H9 (cell line): ENCODE measurements around the gene PTPRN2. TPM values are rescaled to one million over a fixed set of nuclear protein-coding genes. Genes with fewer than 3 reads are reported as not detected.
A peak's percentile ranks its signal among the peaks of the same experiment; 100 is the strongest.

Source experiments
- DNase-seq: peaks from one replicate; pipeline ENCODE4 v3.0.0-alpha.2; 2017
- H2AFZ ChIP-seq: one replicate; pipeline ENCODE4 v1.6.1; 2013; ENCODE audit warnings: mild to moderate bottlenecking, low read length, control low read depth, moderate library complexity
- H2AK5ac ChIP-seq: 2 replicates; pipeline ENCODE4 v1.6.1; 2013; ENCODE audit warnings: low read length, control low read depth, mixed read lengths; ENCODE audit not compliant: insufficient read length
- H2BK120ac ChIP-seq: one replicate; pipeline ENCODE4 v1.6.1; 2013; ENCODE audit warnings: low read depth, mild to moderate bottlenecking, low read length, control low read depth, inconsistent platforms; ENCODE audit not compliant: poor library complexity, severe bottlenecking
- H2BK12ac ChIP-seq: 2 replicates; pipeline ENCODE4 v1.6.1; 2013; ENCODE audit warnings: low read length, control low read depth, mixed read lengths, low read depth; ENCODE audit not compliant: insufficient read length
- H2BK15ac ChIP-seq: 2 replicates; pipeline ENCODE4 v1.6.1; 2013; ENCODE audit warnings: low read depth, low read length, control low read depth
- H2BK20ac ChIP-seq: one replicate; pipeline ENCODE4 v1.6.1; 2013; ENCODE audit warnings: low read depth, mild to moderate bottlenecking, low read length, control low read depth, inconsistent platforms; ENCODE audit not compliant: poor library complexity, severe bottlenecking
- H2BK5ac ChIP-seq: 2 replicates; pipeline ENCODE4 v1.6.1; 2013; ENCODE audit warnings: low read length, control low read depth, mixed read lengths; ENCODE audit not compliant: insufficient read length
- H3K14ac ChIP-seq: 2 replicates; pipeline ENCODE4 v1.6.1; 2013; ENCODE audit warnings: low read length, control low read depth; ENCODE audit not compliant: insufficient read depth
- H3K18ac ChIP-seq: 2 replicates; pipeline ENCODE4 v1.6.1; 2013; ENCODE audit warnings: low read depth, mild to moderate bottlenecking, mixed read lengths, low read length, control low read depth; ENCODE audit not compliant: insufficient read length
- H3K23ac ChIP-seq: 2 replicates; pipeline ENCODE4 v1.6.1; 2013; ENCODE audit warnings: low read length, control low read depth, mixed read lengths, low read depth; ENCODE audit not compliant: insufficient read length
- H3K23me2 ChIP-seq: 2 replicates; pipeline ENCODE4 v1.6.1; 2013; ENCODE audit warnings: low read depth, mild to moderate bottlenecking, mixed read lengths, low read length, control low read depth; ENCODE audit not compliant: insufficient read length, poor library complexity, severe bottlenecking
- H3K27ac ChIP-seq: 2 replicates; pipeline ENCODE4 v1.5.1; 2013; ENCODE audit warnings: low read length, control low read depth, mixed read lengths, low read depth; ENCODE audit not compliant: insufficient read length
- H3K27me3 ChIP-seq: 2 replicates; pipeline ENCODE4 v1.6.1; 2013; ENCODE audit warnings: low read length, control low read depth, inconsistent platforms; ENCODE audit not compliant: insufficient read depth
- H3K4ac ChIP-seq: 2 replicates; pipeline ENCODE4 v1.6.1; 2013; ENCODE audit warnings: low read depth, mild to moderate bottlenecking, control low read depth, inconsistent platforms, low read length, moderate library complexity
- H3K4me1 ChIP-seq: 2 replicates; pipeline ENCODE4 v1.6.1; 2013; ENCODE audit warnings: low read length, control low read depth, inconsistent platforms; ENCODE audit not compliant: insufficient read depth
- H3K4me2 ChIP-seq: 2 replicates; pipeline ENCODE4 v1.6.1; 2013; ENCODE audit warnings: low read length, control low read depth, mixed read lengths; ENCODE audit not compliant: insufficient read length, insufficient read depth
- H3K56ac ChIP-seq: 2 replicates; pipeline ENCODE4 v1.6.1; 2013; ENCODE audit warnings: low read depth, mild to moderate bottlenecking, mixed read lengths, low read length, control low read depth; ENCODE audit not compliant: insufficient read length
- H3K79me1 ChIP-seq: 2 replicates; pipeline ENCODE4 v1.6.1; 2013; ENCODE audit warnings: low read depth, mild to moderate bottlenecking, moderate library complexity, low read length, control low read depth, inconsistent platforms; ENCODE audit not compliant: insufficient read depth, poor library complexity, severe bottlenecking
- H3K79me2 ChIP-seq: 2 replicates; pipeline ENCODE4 v1.6.1; 2013; ENCODE audit warnings: low read length, control low read depth, inconsistent platforms; ENCODE audit not compliant: insufficient read depth
- H3K9ac ChIP-seq: 2 replicates; pipeline ENCODE4 v1.6.1; 2013; ENCODE audit warnings: low read length, control low read depth, mixed read lengths; ENCODE audit not compliant: insufficient read length; ENCODE audit errors: extremely low read depth
- H3K9me3 ChIP-seq: one replicate; pipeline ENCODE4 v1.6.1; 2013; ENCODE audit warnings: low read depth, low read length, inconsistent platforms; ENCODE audit not compliant: control insufficient read depth
- H3T11ph ChIP-seq: one replicate; pipeline ENCODE4 v1.6.1; 2013; ENCODE audit warnings: mild to moderate bottlenecking, low read length, control low read depth, inconsistent platforms
- H4K20me1 ChIP-seq: one replicate; pipeline ENCODE4 v1.6.1; 2013; ENCODE audit not compliant: control insufficient read depth, insufficient read length, insufficient read depth
- H4K5ac ChIP-seq: 2 replicates; pipeline ENCODE4 v1.6.1; 2013; ENCODE audit warnings: low read depth, mild to moderate bottlenecking, mixed read lengths, low read length, control low read depth; ENCODE audit not compliant: insufficient read length
- H4K8ac ChIP-seq: replicated peaks from 2 replicates; pipeline ENCODE4 v1.6.1; 2013; ENCODE audit warnings: low read length, control low read depth, mixed read lengths, low read depth; ENCODE audit not compliant: insufficient read length
- H4K91ac ChIP-seq: 2 replicates; pipeline ENCODE4 v1.6.1; 2013; ENCODE audit warnings: low read depth, mild to moderate bottlenecking, moderate library complexity, mixed read lengths, low read length, control low read depth; ENCODE audit not compliant: insufficient read length
- H3K27ac Mint-ChIP-seq, 3 experiments: 2 replicates in 2 of 3; 3 replicates in 1 of 3; pipeline ENCODE4 v1.8.0; 2020 to 2021; ENCODE audit warnings: mixed read lengths in 3 of 3, mild to moderate bottlenecking in 1 of 3, moderate library complexity in 1 of 3
- H3K27me3 Mint-ChIP-seq: 2 replicates; pipeline ENCODE4 v1.8.0; 2021; ENCODE audit warnings: low read depth, mild to moderate bottlenecking, moderate library complexity, mixed read lengths
- H3K36me3 Mint-ChIP-seq, 3 experiments: 2 replicates in 2 of 3; 3 replicates in 1 of 3; pipeline ENCODE4 v1.8.0; 2020 to 2021; ENCODE audit warnings: low read depth in 3 of 3, mixed read lengths in 3 of 3; ENCODE audit not compliant: insufficient read depth in 1 of 3
- H3K4me1 Mint-ChIP-seq, 2 experiments: 2 replicates each; pipeline ENCODE4 v1.8.0; 2020; ENCODE audit warnings: mixed read lengths in 2 of 2
- H3K4me3 Mint-ChIP-seq, 2 experiments: 2 replicates in 1 of 2; 3 replicates in 1 of 2; pipeline ENCODE4 v1.8.0; 2020 to 2021; ENCODE audit warnings: mild to moderate bottlenecking in 2 of 2, mixed read lengths in 2 of 2, moderate library complexity in 1 of 2
- H3K9me3 Mint-ChIP-seq, 2 experiments: 2 replicates in 1 of 2; 3 replicates in 1 of 2; pipeline ENCODE4 v1.8.0; 2020; ENCODE audit warnings: mild to moderate bottlenecking in 2 of 2, mixed read lengths in 2 of 2, moderate library complexity in 1 of 2
- CTCF ChIP-seq: fragments of 200-600 bp; sonication (generic); conservative IDR thresholded peaks from 3 replicates; pipeline ENCODE4 v1.8.0; 2021; ENCODE audit warnings: antibody characterized with exemption, mild to moderate bottlenecking
- WGBS: extraction: QIAGEN DNeasy Blood & Tissue Kit; methylation state at CpG from one replicate; pipeline ENCODE4 v1.1.7; 2013; ENCODE audit warnings: missing lambda C conversion rate, low lambda C conversion rate, mixed read lengths; ENCODE audit not compliant: insufficient read length; ENCODE audit errors: extremely low coverage; 5-methylcytosine and 5-hydroxymethylcytosine counted together
- total RNA-seq: library from RNA; stranded (reverse); gene quantifications from 2 replicates; pipeline ENCODE4 v1.2.1, GENCODE V29; 2021

PTPRN2 gene
- total RNA-seq, 1 experiment from 2014 or later, result 5.2 TPM

DNA sequence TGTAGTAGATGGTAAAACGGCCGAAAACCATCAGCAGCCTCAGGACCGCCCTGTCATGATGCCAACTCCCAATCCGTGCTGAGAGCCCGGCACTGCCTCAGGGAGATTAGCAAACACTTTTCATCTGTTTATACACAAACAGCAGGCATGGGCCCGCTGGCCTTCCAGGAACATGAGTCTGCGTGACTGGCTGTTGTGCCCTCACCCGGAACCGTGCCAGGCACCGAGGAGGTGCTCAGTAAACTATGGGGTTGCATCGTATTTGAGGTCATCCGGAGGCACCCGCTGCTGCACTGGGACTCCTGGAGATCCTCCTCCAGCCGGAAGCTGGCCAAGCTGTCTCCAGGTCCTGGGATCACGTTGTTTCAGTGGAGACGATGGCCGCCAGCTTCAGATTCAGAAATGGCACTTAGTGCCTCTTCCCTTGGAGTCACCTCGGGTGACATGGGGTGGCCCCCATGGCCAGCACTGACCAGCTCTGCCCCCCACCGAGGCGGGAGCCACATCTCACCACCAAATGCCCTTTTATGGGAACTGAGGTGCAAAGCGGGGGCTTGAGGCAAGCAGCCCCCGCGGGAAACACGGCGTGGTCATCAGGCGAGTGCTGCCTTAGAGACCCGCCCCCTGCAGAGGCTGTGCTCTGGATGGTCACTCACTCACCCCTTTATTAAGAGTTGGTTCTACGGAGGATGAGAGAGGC is 585.9 kb downstream of the PTPRN2 start:
- Mint-ChIP-seq H3K9me3 (no peaks in the 10 kb centered on the region; a peak in 1 of 5 replicates), H3K4me1 (peaks cover 22 to 34% of the 10 kb centered on the region in 2 experiments)
- no peaks in the 10 kb centered on the region for H3K79me2 ChIP-seq

More for the DNA sequence above, 585.9 kb downstream of the PTPRN2 start:
- H3K56ac ChIP-seq, result no peak overlapping the region
- no peak overlapping the region for H2BK15ac ChIP-seq
- no CpG with 5 or more reads among the region's 28 CpGs for WGBS
- no peak overlapping the region for H4K8ac ChIP-seq
- H3K27ac ChIP-seq, result no peak overlapping the region
- H3K27me3 ChIP-seq, result no peaks in the 10 kb centered on the region
- no peak overlapping the region for H4K5ac ChIP-seq
- H2AK5ac ChIP-seq, result no peak overlapping the region
- H3K79me1 ChIP-seq, result no peaks in the 10 kb centered on the region
- H3K36me3 Mint-ChIP-seq, result no peaks in the 10 kb centered on the region
- DNase-seq, result no peak
- H4K91ac ChIP-seq, result no peak overlapping the region
- no peak overlapping the region for H3K18ac ChIP-seq
- H2AFZ ChIP-seq, result no peak overlapping the region
- no peak overlapping the region for H2BK5ac ChIP-seq
- no peak overlapping the region for H2BK120ac ChIP-seq
- no peak overlapping the region for H3K23ac ChIP-seq
- H3K23me2 ChIP-seq, result no peaks in the 10 kb centered on the region
- no peaks in the 10 kb centered on the region; the same call in 1 of the 2 replicates for H3K4me1 ChIP-seq
- H3K14ac ChIP-seq, result no peak overlapping the region
- H3K4me2 ChIP-seq, result no peak overlapping the region
- no peak for TF ChIP-seq CTCF
- no peaks in the 10 kb centered on the region for H4K20me1 ChIP-seq
- peak overlapping the region in 2 of 3 experiments; percentile 51 to 52; a peak in 2 of 7 replicates for H3K27ac Mint-ChIP-seq
- peaks cover 2% of the 10 kb centered on the region for H3K27me3 Mint-ChIP-seq
- H3K4me3 Mint-ChIP-seq, result no peak overlapping the region; a peak in 1 of 5 replicates
- no peak overlapping the region for H3T11ph ChIP-seq
- no peak overlapping the region for H2BK12ac ChIP-seq
- no peaks in the 10 kb centered on the region for H3K9me3 ChIP-seq
- no peak overlapping the region for H2BK20ac ChIP-seq
- no peak overlapping the region for H3K9ac ChIP-seq
- no peak overlapping the region for H3K4ac ChIP-seq
